GM12801 (cell line): ENCODE results near the gene STPG2.

ENCODE experiments used
- TF ChIP-seq, protein P1 (sequence below): IDR thresholded peaks from one replicate; pipeline ENCODE4 v1.5.1; 2011; ENCODE audit warnings: control low read depth; ENCODE audit not compliant: insufficient read length; ENCODE audit errors: extremely low read depth

The STPG2 gene

DNA sequence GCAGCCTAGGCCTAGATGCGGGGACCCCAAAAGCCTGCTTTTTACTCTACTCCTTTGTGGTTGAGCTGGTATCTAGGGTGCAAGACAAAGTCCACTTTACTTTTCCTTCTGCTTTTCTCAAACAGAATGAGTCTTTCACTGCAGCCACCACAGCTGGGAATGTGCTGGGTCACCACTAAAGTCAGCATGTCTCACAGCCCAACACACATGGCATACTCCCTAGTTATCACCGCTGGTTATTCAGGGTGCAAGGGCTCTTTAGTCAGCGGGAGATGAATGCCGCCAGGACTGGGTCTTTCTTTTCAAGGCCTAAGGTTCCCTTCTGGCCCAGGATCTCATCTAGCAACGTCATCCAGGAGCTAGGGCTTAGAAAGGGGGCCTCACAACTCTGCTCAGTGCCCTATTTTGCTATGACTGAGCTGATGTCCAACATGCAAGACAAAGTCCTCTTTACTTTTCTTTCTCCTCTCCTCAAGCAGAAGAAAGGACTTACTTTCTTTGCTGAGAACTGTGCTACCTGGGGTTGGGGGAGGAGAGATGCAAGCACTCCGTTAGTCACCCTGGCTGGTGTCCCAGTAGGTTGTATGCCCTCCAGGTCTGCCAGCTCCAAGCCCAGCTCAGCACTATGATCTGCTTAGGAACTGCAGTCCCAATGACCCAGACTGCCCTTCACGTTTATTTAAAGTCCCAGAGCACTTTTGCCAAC, 22.9 kb upstream of the STPG2 start:
- TF ChIP-seq, protein P1, sequence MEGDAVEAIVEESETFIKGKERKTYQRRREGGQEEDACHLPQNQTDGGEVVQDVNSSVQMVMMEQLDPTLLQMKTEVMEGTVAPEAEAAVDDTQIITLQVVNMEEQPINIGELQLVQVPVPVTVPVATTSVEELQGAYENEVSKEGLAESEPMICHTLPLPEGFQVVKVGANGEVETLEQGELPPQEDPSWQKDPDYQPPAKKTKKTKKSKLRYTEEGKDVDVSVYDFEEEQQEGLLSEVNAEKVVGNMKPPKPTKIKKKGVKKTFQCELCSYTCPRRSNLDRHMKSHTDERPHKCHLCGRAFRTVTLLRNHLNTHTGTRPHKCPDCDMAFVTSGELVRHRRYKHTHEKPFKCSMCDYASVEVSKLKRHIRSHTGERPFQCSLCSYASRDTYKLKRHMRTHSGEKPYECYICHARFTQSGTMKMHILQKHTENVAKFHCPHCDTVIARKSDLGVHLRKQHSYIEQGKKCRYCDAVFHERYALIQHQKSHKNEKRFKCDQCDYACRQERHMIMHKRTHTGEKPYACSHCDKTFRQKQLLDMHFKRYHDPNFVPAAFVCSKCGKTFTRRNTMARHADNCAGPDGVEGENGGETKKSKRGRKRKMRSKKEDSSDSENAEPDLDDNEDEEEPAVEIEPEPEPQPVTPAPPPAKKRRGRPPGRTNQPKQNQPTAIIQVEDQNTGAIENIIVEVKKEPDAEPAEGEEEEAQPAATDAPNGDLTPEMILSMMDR = no peak

DNA sequence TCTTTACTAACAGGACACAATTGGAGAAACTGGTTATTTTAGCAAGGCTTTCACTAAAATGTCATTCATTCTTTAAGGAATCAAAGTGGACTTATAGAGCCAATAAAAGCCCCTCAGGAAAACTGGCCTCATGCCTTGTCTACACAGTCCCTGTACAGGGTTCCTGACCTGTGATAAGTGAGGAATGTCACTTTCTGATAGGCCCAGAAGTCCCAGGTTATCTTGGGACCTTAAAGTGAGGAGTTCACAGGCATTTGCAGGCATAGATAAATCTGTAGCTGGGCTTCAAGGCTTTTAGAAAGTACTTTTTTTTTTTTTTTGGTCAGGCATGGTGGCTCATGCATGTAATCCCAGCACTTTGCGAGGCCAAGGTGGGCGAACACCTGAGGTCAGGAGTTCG, 19.4 kb upstream of the STPG2 start:
- TF ChIP-seq, protein P1 = no peak

DNA sequence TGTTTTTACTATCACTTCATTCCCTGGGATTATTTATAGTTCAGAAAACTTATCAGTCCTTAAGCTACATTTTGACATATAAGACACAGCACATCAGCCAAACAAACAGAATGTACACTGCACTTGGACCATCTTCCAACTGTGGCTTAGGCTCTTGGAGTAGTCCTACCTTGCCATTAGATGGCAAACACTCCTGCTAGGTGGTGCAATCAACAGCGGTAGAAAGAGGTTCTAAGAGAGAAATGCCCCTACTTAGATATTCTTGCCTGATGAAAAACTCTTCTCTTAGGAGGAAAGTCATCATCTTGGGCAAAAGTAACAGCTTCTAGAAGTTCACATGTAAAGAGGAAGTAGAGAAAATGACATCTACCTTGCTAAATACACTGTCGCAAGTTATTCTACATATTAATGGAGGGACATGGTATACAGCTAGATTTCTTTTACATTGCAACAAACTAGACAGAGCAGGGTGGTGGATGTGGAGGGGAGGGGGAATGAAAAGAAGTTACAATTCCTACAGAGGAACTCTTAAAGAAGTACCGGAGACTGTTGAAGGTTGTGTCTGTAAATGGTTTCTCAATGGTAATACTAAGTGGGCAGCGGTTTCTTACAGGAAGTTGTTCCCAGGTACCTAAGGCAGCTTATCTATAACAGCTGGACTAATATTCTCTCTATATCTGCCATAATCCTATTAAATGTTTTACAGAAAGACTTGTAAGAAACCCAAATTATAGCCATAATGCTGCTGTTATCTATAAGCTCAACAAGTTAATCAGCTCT, 8.1 kb upstream of the STPG2 start:
- TF ChIP-seq, protein P1 = no peak

DNA sequence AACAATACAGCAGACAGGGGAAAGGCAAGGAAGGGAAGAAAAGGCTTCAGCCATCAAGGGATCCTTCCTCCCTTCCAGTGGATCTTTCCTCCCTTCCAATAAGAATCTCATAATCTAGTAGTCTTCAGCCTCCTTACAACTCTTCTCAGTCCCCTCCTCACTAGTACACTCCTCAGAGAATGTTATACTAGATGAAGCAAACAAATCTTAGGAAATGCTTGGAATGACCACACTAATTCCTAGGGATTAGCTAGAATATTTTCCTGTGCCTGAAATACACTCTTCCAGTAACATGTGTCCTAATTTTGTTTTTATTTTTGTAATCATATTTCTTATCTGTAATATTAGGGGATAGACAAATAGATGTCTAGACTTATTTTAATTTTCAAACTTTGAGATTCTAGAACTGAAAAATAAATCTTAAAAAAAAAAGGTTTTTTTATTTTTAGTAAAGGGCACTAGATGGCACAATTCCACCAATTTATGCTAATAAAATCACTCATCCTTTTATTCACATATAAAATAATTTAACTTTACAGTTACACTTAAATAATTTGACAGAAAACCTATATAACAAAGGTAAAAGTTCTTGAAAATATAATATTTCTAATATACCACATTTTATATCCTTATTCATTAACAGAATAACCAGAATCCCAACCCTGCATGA, 7.0 kb upstream of the STPG2 start:
- TF ChIP-seq, protein P1 = no peak

DNA sequence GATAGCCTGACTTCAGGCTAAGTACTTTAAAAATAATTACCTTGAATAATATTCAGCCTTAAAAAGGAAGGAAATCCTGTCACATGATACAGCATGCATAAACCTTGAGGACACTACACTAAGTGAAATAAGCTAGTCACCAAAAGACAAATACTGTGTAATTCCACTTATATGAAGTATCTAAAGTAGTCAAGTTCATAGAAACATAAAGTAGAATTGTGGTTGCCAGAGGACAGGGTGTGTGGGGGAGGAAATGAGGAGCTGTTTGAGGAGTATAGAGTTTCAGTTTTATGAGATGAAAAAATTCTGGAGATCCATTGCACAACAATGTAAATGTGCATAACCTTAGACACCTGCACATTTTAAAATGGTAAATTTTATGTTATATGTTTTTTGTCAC, 5.6 kb upstream of the STPG2 start:
- TF ChIP-seq, protein P1 = no peak

DNA sequence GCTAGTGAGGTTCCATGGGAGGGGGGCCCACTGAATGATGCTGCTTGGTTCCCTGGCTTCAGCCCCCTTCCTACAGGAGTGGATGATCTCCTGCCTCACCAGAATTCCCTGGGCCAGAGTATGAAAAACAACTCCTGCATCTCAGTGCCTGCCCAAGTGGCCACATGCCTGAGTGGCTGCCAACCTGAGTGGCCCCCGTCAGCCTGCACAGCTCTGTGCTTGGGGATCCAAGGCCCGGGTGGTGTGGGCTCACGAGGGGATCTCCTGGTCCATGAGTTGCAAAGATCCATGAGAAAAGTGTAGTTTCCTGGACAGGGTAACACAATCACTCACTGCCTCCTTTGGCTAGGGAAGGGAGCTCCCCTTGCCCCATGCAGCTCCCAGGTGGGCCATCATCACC, 17.1 kb downstream of the STPG2 start:
- TF ChIP-seq, protein P1 = no peak

DNA sequence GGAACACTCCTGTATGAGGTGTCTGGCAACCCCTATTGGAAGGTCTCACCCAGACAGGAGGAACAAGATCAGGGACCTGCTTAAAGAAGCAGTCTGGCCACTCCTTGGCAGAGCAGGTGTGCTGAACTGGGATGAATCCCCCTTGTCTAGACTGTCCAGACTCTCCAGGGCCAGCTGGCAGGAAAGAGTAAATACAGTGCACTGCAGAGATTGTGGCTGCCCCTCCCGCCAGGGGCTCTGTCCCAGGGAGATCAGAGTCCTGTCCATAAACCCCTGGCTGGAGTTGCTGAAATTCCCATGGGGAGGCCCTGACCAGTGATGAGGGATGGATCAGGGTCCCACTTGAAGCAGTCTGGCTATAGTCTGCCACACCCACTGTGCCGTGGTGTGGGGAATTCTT, 17.7 kb downstream of the STPG2 start:
- TF ChIP-seq, protein P1 = no peak
